ENCODE measurements around the gene AP1S3.

DNA sequence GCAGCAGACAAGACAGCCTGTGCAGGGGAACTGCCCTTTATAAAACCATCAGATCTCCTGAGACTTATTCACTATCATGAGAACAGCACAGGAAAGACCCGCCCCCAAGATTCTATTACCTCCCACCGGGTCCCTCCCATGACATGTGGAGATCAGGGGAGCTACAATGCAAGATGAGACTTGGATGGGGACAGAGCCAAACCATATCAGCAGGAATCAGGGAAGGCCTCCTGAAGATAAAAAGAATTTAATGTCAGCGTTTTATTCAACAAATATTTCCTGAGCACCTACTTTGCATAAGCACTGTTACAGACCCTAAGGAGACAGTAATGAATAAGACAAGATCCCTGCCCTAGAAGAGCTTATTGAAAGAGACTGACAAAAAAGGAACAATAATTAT lies 105.0 kb downstream of the AP1S3 start:
- TF ChIP-seq, protein P1, sequence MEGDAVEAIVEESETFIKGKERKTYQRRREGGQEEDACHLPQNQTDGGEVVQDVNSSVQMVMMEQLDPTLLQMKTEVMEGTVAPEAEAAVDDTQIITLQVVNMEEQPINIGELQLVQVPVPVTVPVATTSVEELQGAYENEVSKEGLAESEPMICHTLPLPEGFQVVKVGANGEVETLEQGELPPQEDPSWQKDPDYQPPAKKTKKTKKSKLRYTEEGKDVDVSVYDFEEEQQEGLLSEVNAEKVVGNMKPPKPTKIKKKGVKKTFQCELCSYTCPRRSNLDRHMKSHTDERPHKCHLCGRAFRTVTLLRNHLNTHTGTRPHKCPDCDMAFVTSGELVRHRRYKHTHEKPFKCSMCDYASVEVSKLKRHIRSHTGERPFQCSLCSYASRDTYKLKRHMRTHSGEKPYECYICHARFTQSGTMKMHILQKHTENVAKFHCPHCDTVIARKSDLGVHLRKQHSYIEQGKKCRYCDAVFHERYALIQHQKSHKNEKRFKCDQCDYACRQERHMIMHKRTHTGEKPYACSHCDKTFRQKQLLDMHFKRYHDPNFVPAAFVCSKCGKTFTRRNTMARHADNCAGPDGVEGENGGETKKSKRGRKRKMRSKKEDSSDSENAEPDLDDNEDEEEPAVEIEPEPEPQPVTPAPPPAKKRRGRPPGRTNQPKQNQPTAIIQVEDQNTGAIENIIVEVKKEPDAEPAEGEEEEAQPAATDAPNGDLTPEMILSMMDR (IDR thresholded peaks at IDR 0.05 in 8 of 11, conservative IDR thresholded peaks at IDR 0.05 in 3 of 11): no peak
- no peak for TF ChIP-seq POLR2AphosphoS5 (IDR thresholded peaks at IDR 0.05)
